ENCODE measurements around the gene COMMD7.
"Not testable (repeated sequence)": the region's sequence is repeated elsewhere in the genome, so short reads cannot be mapped to it uniquely, and the experiment has no call there.

The COMMD7 gene

DNA sequence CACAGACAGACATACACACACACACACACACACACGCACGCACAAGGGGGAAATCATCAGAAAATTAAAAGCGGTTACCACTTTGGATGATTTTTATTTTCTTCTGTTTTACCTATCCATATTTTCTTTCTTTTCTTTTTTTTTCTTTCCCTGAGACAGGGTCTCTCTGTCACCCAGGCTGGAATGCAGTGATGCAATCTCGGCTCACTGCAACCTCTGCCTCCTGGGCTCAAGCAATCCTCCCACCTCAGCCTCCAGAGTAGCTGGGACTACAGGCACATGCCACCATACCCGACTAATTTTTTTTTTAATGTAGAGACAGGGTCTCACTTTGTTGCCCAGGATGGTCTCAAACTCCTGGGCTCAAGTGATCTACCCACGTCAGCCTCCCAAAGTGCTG lies 14.8 kb downstream of the COMMD7 start:
- DNase-seq (ENCODE audit: low read depth in 2 of 2) = not testable (repeated sequence)

DNA sequence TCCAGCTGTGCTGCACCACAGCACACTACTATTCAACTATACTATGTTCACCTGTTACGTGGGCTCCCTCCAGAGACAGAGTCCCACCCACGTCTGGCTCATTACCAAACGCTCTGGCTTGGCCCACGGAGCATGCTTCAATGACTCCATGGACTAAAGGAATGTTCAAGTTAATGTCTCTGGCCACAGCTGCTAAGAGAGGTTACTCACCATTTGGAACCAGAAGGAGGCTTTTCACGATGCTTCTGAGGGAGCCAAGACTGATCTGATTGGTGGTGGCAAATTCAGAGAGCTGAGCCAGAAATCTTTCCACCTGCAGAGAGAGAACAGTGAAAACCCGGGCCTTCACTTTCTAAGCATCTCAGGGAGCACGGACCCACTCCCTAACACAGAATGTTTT lies 15.6 kb downstream of the COMMD7 start:
- DNase-seq (ENCODE audit: low read depth in 2 of 2) = no peak

DNA sequence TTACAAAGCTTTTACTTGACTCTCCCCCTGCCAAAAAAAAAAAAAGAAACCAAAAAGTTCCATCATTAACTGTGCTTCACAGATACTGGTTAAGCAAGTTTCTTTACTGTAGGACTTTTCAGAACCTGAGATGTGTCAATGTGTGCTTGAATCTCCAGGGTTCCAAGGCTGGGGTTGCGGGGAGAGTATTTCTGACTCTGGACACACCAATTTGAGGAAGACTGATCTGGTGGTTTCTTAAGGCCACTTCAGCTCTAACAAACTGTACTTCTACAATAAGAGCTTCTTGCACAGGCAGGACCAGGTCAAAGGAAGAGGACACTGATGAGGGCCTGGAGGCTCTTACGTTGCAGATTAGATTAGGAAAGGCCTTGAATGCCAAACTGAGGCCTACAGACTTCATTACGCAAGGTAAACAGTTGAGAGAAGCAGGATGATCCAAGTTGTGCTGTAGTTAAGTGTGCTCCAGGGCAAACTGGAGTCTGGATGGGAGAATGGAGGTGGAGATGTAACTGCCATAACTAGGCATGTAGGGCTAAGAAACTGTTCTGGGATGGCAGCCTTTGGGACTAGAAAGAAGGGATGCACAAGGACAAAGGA lies 24.4 kb downstream of the COMMD7 start:
- DNase-seq (ENCODE audit: low read depth in 2 of 2) = no peak

DNA sequence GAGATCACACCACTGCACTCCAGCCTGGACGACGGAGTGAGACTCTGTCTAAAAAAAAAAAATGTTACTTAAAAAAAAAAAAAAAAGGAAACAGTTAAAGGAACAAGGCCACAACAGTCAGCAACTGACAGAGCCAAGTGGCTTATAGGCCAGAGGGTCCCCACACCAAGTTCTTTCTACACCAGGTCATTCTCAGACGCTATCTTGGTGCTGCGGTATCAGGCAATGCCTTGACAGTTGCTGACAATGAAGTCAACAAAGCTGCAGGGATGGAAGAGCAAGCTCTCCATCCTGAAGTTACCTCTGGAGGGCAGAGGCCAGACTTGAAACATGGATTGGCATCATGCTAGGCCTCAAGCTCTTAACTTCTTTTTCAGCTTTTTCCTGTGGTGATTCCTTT lies 31.9 kb downstream of the COMMD7 start:
- DNase-seq (ENCODE audit: low read depth in 2 of 2) = no peak

DNA sequence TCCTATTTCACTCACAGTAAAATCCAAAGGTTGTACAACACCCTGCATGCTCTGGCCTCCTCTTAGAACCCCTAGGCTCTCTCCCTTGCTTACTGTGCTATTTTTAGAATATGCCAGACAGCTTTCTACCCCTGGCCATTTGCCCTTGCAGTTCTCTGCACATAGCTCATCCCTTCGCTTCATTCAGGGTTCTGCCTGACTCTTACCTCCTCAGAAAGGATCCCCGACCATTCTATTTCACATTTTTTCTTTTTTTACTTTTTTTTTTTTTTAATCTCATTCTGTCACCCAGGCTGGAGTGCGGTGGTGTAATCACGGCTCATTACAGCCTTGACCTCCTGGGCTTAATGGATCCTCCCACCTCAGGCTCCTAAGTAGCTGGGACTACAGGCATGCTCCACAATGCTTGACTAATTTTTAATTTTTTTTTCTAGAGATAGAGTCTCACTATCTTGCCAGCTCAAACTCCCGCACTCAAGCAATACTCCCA lies 33.6 kb downstream of the COMMD7 start:
- DNase-seq (ENCODE audit: low read depth in 2 of 2) = no peak

DNA sequence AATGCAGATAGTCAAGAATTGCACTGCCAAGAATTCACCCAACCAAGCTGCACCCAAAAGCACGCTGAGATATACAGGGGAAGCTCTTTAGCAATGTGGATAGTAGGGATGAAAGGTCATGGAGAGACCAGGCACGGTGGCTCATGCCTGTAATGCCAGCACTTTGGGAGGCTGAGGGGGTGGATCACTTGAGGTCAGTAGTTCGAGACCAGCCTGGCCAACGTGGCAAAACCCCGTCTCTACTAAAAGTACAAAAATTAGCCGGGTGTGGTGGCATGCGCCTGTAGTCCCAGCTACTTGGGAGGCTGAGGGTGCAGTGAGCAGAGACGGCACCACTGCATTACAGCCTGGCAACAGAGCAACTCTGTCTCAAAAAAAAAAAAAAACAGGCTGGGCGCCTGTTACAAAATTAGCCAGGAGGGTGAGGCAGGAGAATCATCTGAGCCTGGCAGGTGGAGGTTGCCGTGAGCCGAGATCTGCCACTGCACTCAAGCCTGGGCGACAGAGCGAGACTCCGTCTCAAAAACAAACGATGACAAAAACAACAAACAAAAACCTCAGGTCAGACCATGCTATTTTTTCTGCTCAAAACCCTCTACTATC lies 34.1 kb downstream of the COMMD7 start:
- not testable (repeated sequence) for DNase-seq (ENCODE audit: low read depth in 2 of 2)

DNA sequence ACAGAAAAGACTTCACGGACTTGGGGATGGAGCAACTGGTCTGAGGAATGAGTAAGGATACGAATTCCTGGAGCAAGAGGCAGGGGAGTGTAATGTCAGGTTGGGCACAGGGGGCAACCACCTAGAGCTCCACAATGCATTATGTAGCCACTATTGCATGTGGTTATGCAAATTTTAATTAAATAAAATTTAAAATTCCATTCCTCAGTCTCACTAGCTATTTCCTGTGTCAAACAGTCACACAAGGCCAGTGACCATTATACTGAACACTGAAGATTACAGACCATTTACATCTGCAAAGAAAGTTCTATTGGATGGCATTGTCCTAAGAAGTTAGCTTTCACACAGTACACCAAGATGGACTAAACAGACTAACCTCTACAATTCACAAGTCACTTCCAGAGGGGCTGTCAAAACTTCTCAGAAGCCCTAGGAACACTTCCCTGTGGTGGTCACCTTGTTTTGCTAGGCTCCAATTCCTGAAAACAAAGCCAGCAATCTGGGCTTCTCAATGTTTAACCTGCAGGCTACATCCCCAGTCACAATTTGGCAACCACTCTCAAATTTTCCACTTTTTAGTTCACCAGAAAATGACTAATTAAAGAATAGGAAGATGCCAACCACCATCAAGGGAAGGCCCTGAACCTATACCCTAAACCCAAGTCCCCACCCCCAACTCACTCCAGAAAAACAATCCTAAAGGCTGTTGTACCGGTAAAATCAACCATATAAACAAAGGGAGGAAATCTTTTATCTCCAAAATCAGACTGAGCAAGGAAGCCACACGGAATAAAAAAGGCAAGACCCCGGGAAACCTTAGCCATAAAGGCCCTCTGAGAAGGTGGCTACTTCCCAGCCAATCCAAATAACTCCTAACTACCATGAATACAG lies 35.3 kb downstream of the COMMD7 start:
- no peak for DNase-seq (ENCODE audit: low read depth in 2 of 2)

DNA sequence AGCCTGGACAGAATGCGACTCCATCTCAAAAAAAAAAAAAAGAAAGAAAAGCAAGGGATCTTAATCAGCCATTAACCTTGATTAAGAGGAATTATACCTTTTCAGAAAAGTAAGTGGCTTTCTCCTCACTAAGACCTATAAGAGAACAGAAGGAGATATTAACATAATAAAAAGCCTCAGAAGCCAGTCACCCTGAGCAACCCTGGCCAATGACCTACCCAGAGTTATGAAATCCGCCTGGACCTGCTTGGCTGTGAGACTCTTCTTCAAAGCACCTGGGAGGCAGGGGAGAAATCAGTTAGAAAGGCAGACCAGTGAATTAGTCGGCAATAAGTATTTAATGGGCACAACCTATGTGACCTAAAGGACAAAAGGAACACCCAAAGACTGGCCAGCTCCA lies 36.8 kb downstream of the COMMD7 start:
- DNase-seq (ENCODE audit: low read depth in 2 of 2) = no peak

DNA sequence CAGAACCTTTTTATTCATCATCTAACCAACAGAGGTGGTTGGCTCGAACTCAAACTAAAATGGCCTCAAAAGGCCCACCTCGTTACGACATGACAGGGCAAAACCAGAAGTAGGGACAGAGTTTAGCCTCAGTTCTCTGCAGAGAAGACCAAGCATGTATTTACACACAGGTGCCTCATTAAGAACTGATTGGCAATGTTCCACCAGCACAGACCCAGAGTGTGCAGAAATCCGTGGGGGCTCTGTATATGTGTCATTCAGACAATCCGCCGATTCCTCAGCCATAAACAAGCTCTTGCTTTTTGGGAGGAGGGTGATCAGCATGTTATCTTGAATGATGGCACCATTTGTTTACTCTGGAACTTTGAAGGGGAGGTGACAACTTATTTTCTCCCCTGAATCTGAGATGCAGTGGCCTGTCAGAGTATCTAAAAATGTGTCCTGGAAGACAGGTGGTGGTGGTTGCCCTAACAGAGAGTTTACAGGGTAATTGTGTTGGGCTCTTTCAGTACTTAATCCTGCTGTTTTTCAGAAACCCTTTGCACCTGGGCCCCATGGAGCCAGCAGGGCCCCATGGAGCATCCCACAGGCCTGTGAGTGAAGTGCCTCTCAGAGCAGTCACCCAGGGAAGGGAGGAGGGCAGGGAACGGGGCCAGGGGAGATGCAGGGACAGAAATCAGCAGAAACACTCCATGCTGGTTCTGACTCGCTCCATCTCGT lies 40.4 kb downstream of the COMMD7 start:
- DNase-seq (ENCODE audit: low read depth in 2 of 2) = no peak

DNA sequence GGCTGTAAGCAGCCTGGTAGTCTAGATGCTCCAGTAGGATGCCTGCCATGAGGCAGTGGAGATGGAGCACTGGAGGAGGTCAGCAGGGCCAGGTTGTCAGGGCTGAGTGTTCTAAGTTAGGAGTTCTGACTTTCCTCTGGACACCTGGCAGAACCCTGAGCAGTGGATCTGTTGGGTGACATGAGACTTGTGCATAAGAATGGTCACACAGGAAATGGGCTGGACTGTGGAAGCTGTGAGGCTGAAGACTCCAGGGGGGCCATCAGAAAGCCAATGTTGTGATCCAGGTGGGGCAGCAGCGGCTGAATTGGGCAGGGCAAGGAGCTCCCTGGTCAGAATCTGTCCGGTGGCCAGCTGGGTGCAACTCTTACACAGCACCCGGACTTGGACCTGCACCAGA lies 45.7 kb downstream of the COMMD7 start:
- DNase-seq (ENCODE audit: low read depth in 2 of 2) = no peak

DNA sequence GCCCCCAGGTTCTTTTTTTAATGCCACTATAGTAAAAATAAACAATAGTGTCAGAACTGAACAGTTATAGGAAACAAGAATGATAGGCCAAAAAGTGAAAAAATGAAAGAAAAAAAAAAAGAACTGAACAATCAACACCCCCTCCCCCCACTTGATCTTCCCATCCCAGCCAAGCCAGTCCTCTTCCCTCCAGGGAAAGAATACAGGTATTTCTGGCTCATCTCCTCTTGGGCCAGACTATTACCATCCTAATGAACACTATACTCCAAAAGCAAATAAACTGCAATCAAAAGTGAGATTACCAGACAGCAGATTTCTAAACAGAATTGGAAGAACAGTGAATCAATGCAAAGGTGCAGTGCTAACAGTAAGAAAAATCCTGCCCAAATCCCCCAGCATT lies 48.2 kb downstream of the COMMD7 start:
- DNase-seq (ENCODE audit: low read depth in 2 of 2) = no peak

DNA sequence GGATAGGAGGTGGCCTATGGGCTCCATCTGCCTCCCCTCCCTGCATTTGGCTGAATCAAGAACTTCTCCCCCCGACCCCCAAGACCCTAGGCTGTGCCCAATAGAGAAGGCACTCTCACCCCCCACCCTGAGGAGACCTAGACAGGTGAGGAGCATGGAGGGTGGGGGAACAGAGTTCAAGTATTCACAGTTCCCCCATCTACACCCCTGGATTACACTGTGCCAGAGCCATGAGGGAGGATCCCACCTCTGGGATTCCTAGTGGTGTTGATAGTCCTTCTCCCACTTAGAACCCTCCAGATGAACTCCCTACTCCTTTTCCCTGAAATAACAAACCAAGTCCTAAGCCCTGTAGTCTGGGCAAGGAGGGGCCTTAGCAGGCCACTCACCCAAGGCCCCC lies 54.3 kb downstream of the COMMD7 start:
- not testable (repeated sequence) for DNase-seq (ENCODE audit: low read depth in 2 of 2)

DNA sequence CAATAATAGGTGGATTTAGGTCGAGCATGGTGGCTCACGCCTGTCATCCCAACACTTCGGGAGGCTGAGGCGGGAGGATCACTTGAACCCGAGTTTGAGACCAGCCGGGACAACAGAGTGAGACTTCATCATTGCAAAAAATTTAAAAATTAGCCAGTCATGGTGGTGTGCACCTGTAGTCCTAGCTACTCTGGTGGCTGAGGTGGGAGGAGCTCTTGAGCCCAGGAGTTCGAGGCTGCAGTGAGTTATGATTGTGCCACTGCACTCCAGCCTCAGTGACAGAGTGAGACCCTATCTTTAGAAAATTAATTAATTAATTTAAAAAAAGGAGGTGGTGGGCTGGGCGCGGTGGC lies 56.1 kb downstream of the COMMD7 start:
- DNase-seq (ENCODE audit: low read depth in 2 of 2) = no peak

DNA sequence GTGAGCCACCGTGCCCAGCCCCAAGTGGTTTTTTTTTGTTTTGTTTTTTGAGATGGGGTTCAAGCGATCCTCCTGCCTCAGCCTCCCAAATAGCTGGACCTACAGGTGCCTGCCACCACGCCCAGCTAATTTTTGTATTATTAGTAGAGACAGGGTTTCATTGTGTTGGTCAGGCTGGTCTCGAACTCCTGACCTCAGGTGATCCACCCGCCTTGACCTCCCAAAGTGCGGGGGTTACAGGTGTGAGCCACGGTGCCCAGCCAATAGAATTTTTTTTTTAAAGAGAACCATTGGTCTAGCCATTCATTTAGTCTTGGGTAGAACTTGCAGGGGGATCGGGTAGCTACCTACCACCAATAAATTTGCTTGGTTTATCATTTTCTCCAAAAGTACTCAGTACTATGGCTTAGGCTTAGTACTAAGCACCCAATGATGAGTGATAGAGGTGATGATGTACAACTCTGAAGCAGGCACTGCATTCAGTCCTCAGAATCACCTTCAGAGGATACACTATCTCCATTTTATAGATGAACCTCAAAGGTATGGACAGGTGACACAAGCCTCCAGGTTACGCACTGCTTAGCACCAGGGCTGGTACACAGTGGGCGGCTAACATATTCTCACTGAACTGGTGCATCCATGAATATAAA lies 56.6 kb downstream of the COMMD7 start:
- no peak for DNase-seq (ENCODE audit: low read depth in 2 of 2)

DNA sequence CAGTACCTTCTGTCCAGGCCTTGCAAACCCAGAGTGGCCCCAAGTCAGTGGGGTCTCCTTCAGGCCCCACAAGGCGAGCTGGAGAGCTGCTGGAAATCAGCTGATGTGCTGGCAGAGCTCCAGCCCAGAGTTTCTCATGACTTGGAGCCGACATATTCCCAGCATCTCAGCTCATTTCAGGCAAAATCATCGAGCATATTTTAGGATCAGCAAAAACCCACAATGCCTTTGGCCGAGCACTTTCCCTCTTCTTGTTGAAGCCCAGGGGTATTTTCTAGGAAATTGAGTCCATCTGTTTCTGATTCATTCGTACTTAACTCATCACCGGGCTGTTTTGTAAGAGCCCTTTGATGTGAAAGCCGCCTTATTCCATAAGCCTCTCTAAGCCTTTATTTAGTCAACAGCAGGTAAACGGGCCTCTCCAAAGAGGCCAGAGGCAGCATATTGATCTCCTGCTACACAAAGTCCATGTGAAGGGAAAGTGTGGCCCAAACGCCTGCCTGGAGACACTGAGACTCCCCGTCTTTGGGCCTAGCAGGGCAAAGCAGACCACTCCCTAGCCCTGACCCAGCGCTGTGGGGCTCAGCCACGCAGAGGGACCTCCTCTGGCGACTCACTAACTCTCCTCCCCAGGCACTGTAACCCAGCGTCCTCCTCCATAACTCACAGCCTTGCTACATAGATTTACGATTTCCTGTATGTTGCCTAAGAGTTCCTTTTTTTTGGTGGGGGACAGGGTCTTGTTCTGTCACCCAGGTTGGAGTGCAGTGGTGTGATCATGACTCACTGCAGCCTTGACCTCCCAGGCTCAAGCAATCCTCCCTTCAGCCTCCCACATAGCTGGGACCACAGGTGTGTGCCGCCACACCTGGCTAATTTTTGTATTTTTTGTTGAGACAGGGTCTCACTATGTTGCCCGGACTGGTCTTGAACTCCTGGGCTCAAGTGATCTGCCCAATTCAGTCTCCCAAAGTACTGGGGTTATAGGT lies 57.4 kb downstream of the COMMD7 start:
- no peak for DNase-seq (ENCODE audit: low read depth in 2 of 2)

DNA sequence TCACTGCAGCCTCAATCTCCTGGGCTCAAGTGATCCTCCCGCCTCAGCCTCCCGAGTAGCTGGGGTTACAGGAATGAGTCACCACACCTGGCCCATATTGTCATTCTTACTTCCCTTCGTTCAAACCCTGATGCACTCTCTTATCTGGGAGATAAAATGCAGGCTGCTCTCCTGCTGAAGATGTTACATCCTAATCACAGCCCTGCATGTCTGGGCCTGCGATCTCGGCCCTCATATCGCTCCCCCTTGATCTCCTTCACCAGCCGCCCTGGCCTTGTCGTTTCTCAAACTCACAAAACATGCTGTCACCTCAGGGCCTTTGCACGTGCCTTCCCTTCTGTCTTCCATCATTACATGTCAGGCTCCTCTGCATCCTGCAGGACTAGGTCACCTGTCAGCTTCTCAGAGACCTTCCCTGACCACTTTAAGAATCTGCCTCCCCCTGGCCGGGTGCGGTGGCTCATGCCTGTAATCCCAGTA lies 60.7 kb downstream of the COMMD7 start:
- DNase-seq (ENCODE audit: low read depth in 2 of 2) = no peak

DNA sequence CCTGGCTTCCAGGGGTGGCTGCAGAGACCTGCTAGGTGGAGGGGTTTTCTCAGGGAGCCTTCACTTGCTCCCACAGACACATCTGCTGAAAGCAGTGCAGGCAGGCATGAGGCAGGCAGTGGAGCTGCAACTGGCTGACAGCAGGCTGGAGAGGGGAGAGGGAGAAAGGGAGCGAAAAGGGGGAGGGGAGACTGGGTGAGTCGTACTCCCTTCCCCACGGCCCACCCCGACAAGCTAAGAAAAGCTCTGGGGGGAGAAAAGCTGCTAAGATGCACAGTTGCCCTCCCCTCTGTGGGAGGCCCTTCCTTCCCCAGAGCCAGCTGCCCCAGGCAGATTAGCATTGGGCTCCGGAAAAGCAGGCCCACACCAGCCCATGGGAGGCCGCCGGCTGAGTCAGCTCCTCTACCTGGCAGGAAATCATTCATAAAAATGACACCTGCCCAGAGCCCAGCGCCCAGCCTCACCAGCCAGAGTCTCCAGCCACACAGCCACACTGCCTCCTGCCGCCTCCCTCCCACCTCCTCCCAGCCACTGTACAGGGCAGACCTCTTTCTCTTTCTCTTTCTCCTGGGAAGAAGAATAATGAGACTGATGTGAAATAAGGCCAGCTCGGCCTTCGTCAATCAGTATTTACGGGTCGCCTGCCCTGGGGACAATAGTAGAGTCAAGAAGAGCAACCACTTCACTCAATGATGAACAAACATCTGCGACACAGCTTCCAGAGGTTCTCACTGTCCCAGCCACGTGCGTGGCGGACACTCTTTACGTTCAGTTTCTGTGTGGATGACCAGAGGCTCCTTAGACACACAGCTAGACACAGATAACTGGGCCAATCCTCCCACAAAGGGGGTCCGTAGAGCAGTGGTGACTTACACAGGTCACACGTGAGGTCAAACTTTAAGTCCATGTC lies 61.8 kb downstream of the COMMD7 start:
- no peak for DNase-seq (ENCODE audit: low read depth in 2 of 2)

DNA sequence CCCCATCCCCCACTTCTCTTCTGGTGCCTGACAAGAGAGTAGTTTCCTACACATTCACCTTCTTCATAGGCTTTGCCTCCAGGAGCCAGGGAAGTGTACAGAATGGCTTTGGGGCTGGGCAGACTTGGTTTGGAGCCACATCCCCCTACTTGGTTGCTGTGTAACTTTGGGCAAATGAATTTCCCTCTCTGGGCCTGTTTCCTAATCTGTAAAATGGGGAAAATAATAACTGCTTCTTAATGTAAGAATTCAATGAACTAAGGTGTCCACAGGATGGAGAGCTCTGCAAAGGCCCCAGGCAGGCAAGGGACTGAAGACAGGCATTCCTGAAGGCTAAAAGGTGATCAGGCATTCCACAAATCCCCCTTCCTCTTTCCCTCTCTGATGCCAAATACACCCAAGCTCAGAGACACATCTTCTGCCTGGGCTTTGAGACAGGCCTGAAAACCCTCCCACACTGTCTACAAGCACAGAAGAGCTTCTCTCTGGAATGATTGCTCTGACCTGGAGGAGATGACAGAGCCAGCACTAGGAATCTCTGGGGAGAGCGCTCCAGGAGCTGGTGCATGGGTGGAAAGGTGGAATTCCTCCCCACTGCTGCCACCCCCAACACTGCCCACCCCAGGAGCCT lies 62.6 kb downstream of the COMMD7 start:
- DNase-seq (ENCODE audit: low read depth in 2 of 2) = no peak

DNA sequence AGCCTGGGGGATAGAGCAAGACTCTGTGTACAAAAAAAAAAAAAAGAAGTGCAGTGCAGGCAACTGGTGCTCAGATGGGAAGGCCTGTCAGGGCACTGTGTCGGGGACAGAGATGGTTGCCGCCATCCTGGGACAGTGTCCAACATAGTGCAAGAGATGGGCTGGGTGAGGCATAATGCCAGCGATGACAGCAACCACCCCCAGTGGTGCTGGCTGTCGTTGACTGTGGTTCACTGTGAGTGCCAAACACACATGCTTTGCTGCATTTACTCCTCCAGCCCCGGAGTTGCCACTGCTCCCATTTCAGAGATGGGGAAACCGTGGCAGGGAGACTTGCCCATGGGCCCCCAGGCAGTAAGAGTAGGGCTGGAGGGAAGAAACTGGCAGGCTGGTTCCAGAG lies 64.3 kb downstream of the COMMD7 start:
- no peak for DNase-seq (ENCODE audit: low read depth in 2 of 2)

Data from stimulated activated CD4-positive, alpha-beta T cell treated with anti-CD3 and anti-CD28 coated beads, Interleukin-15, amount 100 ng/mL, for 48 hours (primary cell).